K562 (cell line): ENCODE measurements around the gene ASB2. TPM values are rescaled to one million over a fixed set of nuclear protein-coding genes. Genes with fewer than 3 reads are reported as not detected.

Source experiments
- ATAC-seq: fragments of 200-7000 bp; cut with Tn5 transposase; 3 replicates; pipeline ENCODE4 v1.9.1; 2020; ENCODE audit warnings: moderate library complexity
- BruUV-seq: library from RNA; stranded (reverse); fragments of 400-500 nt; replicated peaks from 2 replicates; lab custom pipeline; 2021; lab: Mats Ljungman, UMichigan
- CTCF ChIA-PET: fragments of 300-600 bp; formaldehyde crosslinking; extraction: SDS; loops from one replicate; lab custom pipeline; 2021; ENCODE audit warnings: low intra/inter-chr PET ratio; lab: Yijun Ruan, JAX
- POLR2A ChIA-PET: fragments of 300-600, 350-650 bp; sonication (Branson Sonifier 250); formaldehyde crosslinking; extraction: SDS; loops from one replicate; lab custom pipeline; 2021; ENCODE audit warnings: antibody characterized with exemption, inconsistent platforms; lab: Yijun Ruan, JAX
- DNase-seq, 4 experiments: peaks; one replicate each; pipeline versions ENCODE4 v3.0.0 to v3.0.0-alpha.2; 2011 to 2018; ENCODE audit warnings: low spot score in 3 of 4, mixed read lengths in 3 of 4; ENCODE audit errors: extremely low read depth in 1 of 4
- FAIRE-seq: peaks from 2 replicates; lab custom pipeline; 2011; peaks lifted over from hg19 to GRCh38; lab: Jason Lieb, UNC
- H2AFZ ChIP-seq: 2 replicates; pipeline ENCODE4 v1.6.0; 2011; ENCODE audit warnings: low read depth, low read length, control low read depth, inconsistent platforms
- H3K27ac ChIP-seq: fragments of 200-600 bp; 3 replicates; pipeline ENCODE4 v1.8.0; 2011; ENCODE audit warnings: low read depth, mild to moderate bottlenecking, control low read depth, inconsistent platforms, low read length, moderate library complexity, mixed read lengths; ENCODE audit errors: extremely low read depth
- H3K27me3 ChIP-seq, 2 experiments: fragments of 300-600 bp in 1 of 2; 2 replicates in 1 of 2; 3 replicates in 1 of 2; pipeline versions ENCODE4 v1.6.0 to v1.8.0; 2011; ENCODE audit warnings: inconsistent platforms in 2 of 2, low read length in 2 of 2, mild to moderate bottlenecking in 1 of 2, mixed read lengths in 1 of 2, moderate library complexity in 1 of 2; ENCODE audit not compliant: control insufficient read depth in 2 of 2, insufficient read depth in 2 of 2
- H3K36me3 ChIP-seq: fragments of 300-600 bp; 3 replicates; pipeline ENCODE4 v1.8.0; 2011; ENCODE audit warnings: mild to moderate bottlenecking, low read length, inconsistent platforms; ENCODE audit not compliant: control insufficient read depth, insufficient read depth
- H3K4me1 ChIP-seq, 2 experiments: fragments of 200-600 bp in 1 of 2; replicated peaks in 1 of 2; 2 replicates in 1 of 2; 3 replicates in 1 of 2; pipeline versions ENCODE4 v1.5.1 to v1.8.0; 2011; ENCODE audit warnings: inconsistent platforms in 2 of 2, low read length in 2 of 2, mild to moderate bottlenecking in 1 of 2, mixed read lengths in 1 of 2, moderate library complexity in 1 of 2; ENCODE audit not compliant: control insufficient read depth in 2 of 2, insufficient read depth in 2 of 2
- H3K4me2 ChIP-seq: 2 replicates; pipeline ENCODE4 v1.6.1; 2011; ENCODE audit warnings: low read length, control low read depth, inconsistent platforms, mixed read lengths; ENCODE audit not compliant: insufficient read depth
- H3K4me3 ChIP-seq: fragments of 200-600 bp; sonication (generic), shearing (Covaris generic); 2 replicates; pipeline ENCODE4 v1.5.1; 2016; ENCODE audit warnings: control low read depth, inconsistent platforms
- H3K79me2 ChIP-seq: fragments of 200-600 bp; 3 replicates; pipeline ENCODE4 v1.8.0; 2011; ENCODE audit warnings: low read length, inconsistent platforms; ENCODE audit not compliant: control insufficient read depth, insufficient read depth
- H3K9ac ChIP-seq, 2 experiments: 2 replicates each; pipeline versions ENCODE4 v1.6.0 to v1.6.1; 2011; ENCODE audit warnings: low read depth in 2 of 2, low read length in 2 of 2, control low read depth in 1 of 2, inconsistent platforms in 1 of 2, mild to moderate bottlenecking in 1 of 2, mixed read lengths in 1 of 2; ENCODE audit not compliant: insufficient read depth in 1 of 2
- H3K9me1 ChIP-seq: one replicate; pipeline ENCODE4 v1.6.0; 2011; ENCODE audit warnings: inconsistent platforms, mild to moderate bottlenecking, low read length, moderate library complexity; ENCODE audit not compliant: control insufficient read depth, insufficient read depth
- H3K9me3 ChIP-seq: replicated peaks from 2 replicates; pipeline ENCODE4 v1.5.1; 2011; ENCODE audit warnings: low read depth, low read length, inconsistent platforms; ENCODE audit not compliant: control insufficient read depth, insufficient read depth
- H4K20me1 ChIP-seq: replicated peaks from 2 replicates; pipeline ENCODE4 v1.6.1; 2011; ENCODE audit warnings: low read length, inconsistent platforms, mixed read lengths; ENCODE audit not compliant: control insufficient read depth, insufficient read depth
- HNRNPH1 ChIP-seq: fragments of 200-400 bp; formaldehyde crosslinking; optimal IDR thresholded peaks from 2 replicates; pipeline ENCODE3; 2017; ENCODE audit warnings: low read depth, mild to moderate bottlenecking, low read length, moderate library complexity
- SRSF9 ChIP-seq: fragments of 200-400 bp; formaldehyde crosslinking; IDR thresholded peaks from 2 replicates; pipeline ENCODE4 v1.6.1; 2017; ENCODE audit warnings: low read depth, low read length, borderline replicate concordance
- ZFP36 ChIP-seq: fragments of 150-350 bp; IDR thresholded peaks from 2 replicates; pipeline ENCODE4 v1.6.1; 2018; ENCODE audit warnings: low read length, low read depth; ENCODE audit not compliant: partially characterized antibody
- ZNF165 ChIP-seq: fragments of 250-450 bp; sonication (Bioruptor Pico); IDR thresholded peaks from 2 replicates; pipeline ENCODE4 v1.4.0; 2020; ENCODE audit warnings: borderline replicate concordance
- WGBS: fragments of 100-300 bp; shearing (Covaris generic); methylation state at CpG from one replicate; pipeline ENCODE4 v1.1.6; 2016; ENCODE audit warnings: low coverage, mixed read lengths; ENCODE audit not compliant: insufficient coverage; ENCODE audit errors: missing lambda C conversion rate; 5-methylcytosine and 5-hydroxymethylcytosine counted together
- in situ Hi-C: fragments of 300-500 bp; cut with MboI; formaldehyde crosslinking; loops from 4 replicates; pipeline ENCODE4 v1.15.0; 2018; ENCODE audit warnings: inconsistent platforms, mixed read lengths
- intact Hi-C: fragments of 100-400 bp; cut with micrococcal nuclease; formaldehyde crosslinking; loops from 2 replicates; pipeline ENCODE4 v1.14.2; 2022
- polyA plus RNA-seq, 8 experiments: library from polyadenylated mRNA; depleted of rRNA in 4 of 8; stranded (reverse) in 5 of 8; unstranded in 3 of 8; fragments of >200 nt; fragmentation: Nextera tagmentation in 2 of 8; fragmentation: Illumina TruSeq in 1 of 8; extraction: Ambion mirVana in 2 of 8; extraction: Trizol in 1 of 8; gene quantifications; 2 replicates each; pipeline versions ENCODE4 v1.2.1 to v1.2.3, GENCODE V29; 2011 to 2014; ENCODE audit warnings: inconsistent platforms in 1 of 8, missing spikeins in 1 of 8
- total RNA-seq, 7 experiments: library from RNA; depleted of rRNA in 6 of 7; stranded (reverse); fragments of >200 nt in 6 of 7; fragmentation: Illumina TruSeq in 2 of 7; extraction: Trizol in 2 of 7; gene quantifications; 2 replicates each; pipeline versions ENCODE4 v1.2.1 to v1.2.3, GENCODE V29; 2011 to 2021; ENCODE audit warnings: low replicate concordance in 1 of 7

ASB2 gene
- total and polyA plus RNA-seq, 9 of the 15 experiments (the other 6 are each of a cell fraction or from before 2014, with no cell fraction given), result not detected

- Histone ChIP-seq H3K4me2 (no peak overlapping the region), H3K27me3 (peaks cover 2 to 28% of the 10 kb centered on the region in 2 experiments; a peak in 3 of 5 replicates), H3K9ac (no peak overlapping the region), H3K4me1 (peaks cover 0 to 4% of the 10 kb centered on the region in 2 experiments; a peak in 1 of 5 replicates), H3K4me3 (no peak overlapping the region), H3K79me2 (no peaks in the 10 kb centered on the region), H3K36me3 (no peaks in the 10 kb centered on the region), H4K20me1 (peaks cover 3% of the 10 kb centered on the region; the same call in 1 of the 2 replicates)
- DNase-seq (no peak), FAIRE-seq (no peak)
- CTCF ChIA-PET, result no interaction called here
- in situ Hi-C loops, result no loop called here
- BruUV-seq, result no TSS peak
- under 1% methylated on average over 17 of the region's 20 CpGs for WGBS
- intact Hi-C loops, result no loop called here
- TF ChIP-seq HNRNPH1, result no peak
- TF ChIP-seq SRSF9, result no peak
- TF ChIP-seq ZNF165 (CRISPR knock-in tag), result no peak
- TF ChIP-seq ZFP36, result peak; percentile 18
- TF ChIP-seq, all 486 proteins: peak for 1
- no peak for ATAC-seq
- Histone ChIP-seq H3K9me1 (no peaks in the 10 kb centered on the region), H2AFZ (no peak overlapping the region), H3K27ac (no peak overlapping the region), H3K9me3 (no peaks in the 10 kb centered on the region)
- POLR2A ChIA-PET, result interaction anchor here (0.7 kb wide), 1 partner anchor 223 kb away, joined by 3 read pairs; the partner anchor contains the start of gene PPP4R4
Measured at GRCh38 chr14:93950948-93951634, 25.3 kb downstream of the ASB2 start.
